IMR-90 (cell line): ENCODE results near the gene CSNK1D. TPM values are rescaled to one million over a fixed set of nuclear protein-coding genes. Genes with fewer than 3 reads are reported as not detected.

ENCODE experiments used
- ATAC-seq: fragments of 200-7000 bp; cut with Tn5 transposase; 2 replicates; pipeline ENCODE4 v1.9.1; 2020; ENCODE audit warnings: low read depth, mild to moderate bottlenecking, moderate library complexity
- BruUV-seq: library from RNA; stranded (reverse); fragments of 400-500 nt; replicated peaks from 2 replicates; lab custom pipeline; 2021; lab: Mats Ljungman, UMichigan
- CTCF ChIA-PET: fragments of 300-600 bp; formaldehyde crosslinking; extraction: SDS; loops from one replicate; lab custom pipeline; 2021; ENCODE audit warnings: antibody characterized with exemption; lab: Yijun Ruan, JAX
- POLR2A ChIA-PET: fragments of 300-600 bp; sonication (Branson Sonifier 250); formaldehyde crosslinking; loops from one replicate; lab custom pipeline; 2022; ENCODE audit warnings: antibody characterized with exemption; ENCODE audit not compliant: unreplicated experiment; lab: Charles Lee
- DNase-seq: peaks from one replicate; pipeline ENCODE4 v3.0.0; 2013
- H2AFZ ChIP-seq: replicated peaks from 2 replicates; pipeline ENCODE3; 2013; ENCODE audit warnings: low read length, mild to moderate bottlenecking; ENCODE audit not compliant: poor library complexity
- H2AK5ac ChIP-seq: 2 replicates; pipeline ENCODE4 v1.6.1; 2013; ENCODE audit warnings: low read depth, low read length, inconsistent platforms
- H2AK9ac ChIP-seq: replicated peaks from 2 replicates; pipeline ENCODE3; 2013; ENCODE audit warnings: mild to moderate bottlenecking, low read depth, low read length, moderate library complexity; ENCODE audit not compliant: poor library complexity
- H2BK120ac ChIP-seq: 2 replicates; pipeline ENCODE4 v1.6.1; 2013; ENCODE audit warnings: low read depth, low read length, inconsistent platforms
- H2BK15ac ChIP-seq: 3 replicates; pipeline ENCODE4 v1.6.1; 2013; ENCODE audit warnings: low read depth, low read length, inconsistent platforms
- H2BK20ac ChIP-seq: 2 replicates; pipeline ENCODE4 v1.6.1; 2013; ENCODE audit warnings: low read depth, mild to moderate bottlenecking, inconsistent platforms, low read length, moderate library complexity
- H2BK5ac ChIP-seq: 2 replicates; pipeline ENCODE4 v1.6.1; 2013; ENCODE audit warnings: mild to moderate bottlenecking, low read depth, low read length, inconsistent platforms; ENCODE audit not compliant: poor library complexity, severe bottlenecking
- H3K14ac ChIP-seq: replicated peaks from 2 replicates; pipeline ENCODE4 v1.6.1; 2013; ENCODE audit warnings: low read depth, low read length, inconsistent platforms
- H3K18ac ChIP-seq: 2 replicates; pipeline ENCODE4 v1.6.1; 2013; ENCODE audit warnings: low read depth, low read length, control low read depth
- H3K23ac ChIP-seq: 2 replicates; pipeline ENCODE4 v1.6.1; 2013; ENCODE audit warnings: low read depth, low read length, inconsistent platforms
- H3K27ac ChIP-seq: 2 replicates; pipeline ENCODE4 v1.5.1; 2013; ENCODE audit warnings: mild to moderate bottlenecking, control low read depth, low read length; ENCODE audit not compliant: insufficient read depth
- H3K27me3 ChIP-seq: 2 replicates; pipeline ENCODE4 v1.6.1; 2013; ENCODE audit warnings: low read length; ENCODE audit not compliant: control insufficient read depth, insufficient read depth
- H3K36me3 ChIP-seq: 2 replicates; pipeline ENCODE4 v1.6.1; 2013; ENCODE audit warnings: low read length, mixed read lengths; ENCODE audit not compliant: control insufficient read depth, insufficient read depth
- H3K4ac ChIP-seq: 2 replicates; pipeline ENCODE4 v1.6.1; 2013; ENCODE audit warnings: low read depth, low read length, inconsistent platforms
- H3K4me1 ChIP-seq: 2 replicates; pipeline ENCODE4 v1.6.1; 2013; ENCODE audit warnings: low read length, mixed read lengths; ENCODE audit not compliant: control insufficient read depth, insufficient read depth
- H3K4me2 ChIP-seq: 2 replicates; pipeline ENCODE4 v1.6.1; 2013; ENCODE audit warnings: low read depth, mild to moderate bottlenecking, control low read depth, low read length, moderate library complexity
- H3K4me3 ChIP-seq: 2 replicates; pipeline ENCODE4 v1.5.1; 2013; ENCODE audit warnings: low read depth, mild to moderate bottlenecking, control low read depth, low read length, moderate library complexity; ENCODE audit not compliant: insufficient read depth
- H3K56ac ChIP-seq: 2 replicates; pipeline ENCODE4 v1.6.1; 2013; ENCODE audit warnings: low read length, inconsistent platforms; ENCODE audit not compliant: insufficient read depth; ENCODE audit errors: extremely low read depth
- H3K79me1 ChIP-seq, 2 experiments: 2 replicates each; pipeline ENCODE4 v1.6.1; 2013; ENCODE audit warnings: low read length in 2 of 2, inconsistent platforms in 1 of 2, low read depth in 1 of 2
- H3K9ac ChIP-seq: 2 replicates; pipeline ENCODE4 v1.6.1; 2013; ENCODE audit warnings: low read depth, low read length, control low read depth
- H3K9me1 ChIP-seq: 2 replicates; pipeline ENCODE4 v1.6.1; 2013; ENCODE audit warnings: low read length, inconsistent platforms; ENCODE audit not compliant: insufficient read depth
- H3K9me3 ChIP-seq: 2 replicates; pipeline ENCODE4 v1.6.1; 2013; ENCODE audit warnings: low read length; ENCODE audit not compliant: control insufficient read depth, insufficient read depth
- H4K20me1 ChIP-seq: 2 replicates; pipeline ENCODE4 v1.6.1; 2013; ENCODE audit warnings: low read length, inconsistent platforms; ENCODE audit not compliant: insufficient read depth
- H4K5ac ChIP-seq: 2 replicates; pipeline ENCODE4 v1.6.1; 2013; ENCODE audit warnings: mild to moderate bottlenecking, low read depth, low read length, control low read depth
- H4K8ac ChIP-seq, 2 experiments: 2 replicates each; pipeline ENCODE4 v1.6.1; 2013; ENCODE audit warnings: low read depth in 2 of 2, low read length in 2 of 2, control low read depth in 1 of 2, inconsistent platforms in 1 of 2
- H4K91ac ChIP-seq: 2 replicates; pipeline ENCODE4 v1.6.1; 2013; ENCODE audit warnings: low read depth, low read length, inconsistent platforms; ENCODE audit not compliant: insufficient read depth
- BHLHE40 ChIP-seq: fragments of 150-350 bp; IDR thresholded peaks from 2 replicates; pipeline ENCODE4 v1.6.1; 2016; ENCODE audit warnings: mild to moderate bottlenecking, low read depth, low read length
- CEBPB ChIP-seq: IDR thresholded peaks from 2 replicates; pipeline ENCODE4 v1.6.1; 2012; ENCODE audit warnings: low read depth, low read length, improper control_type of control experiment
- CHD1 ChIP-seq: IDR thresholded peaks from 2 replicates; pipeline ENCODE4 v1.6.1; 2012; ENCODE audit warnings: low read depth, low read length, improper control_type of control experiment
- CTCF ChIP-seq: conservative IDR thresholded peaks from 2 replicates; pipeline ENCODE4 v1.5.1; 2012; ENCODE audit warnings: mild to moderate bottlenecking, low read depth, low read length, improper control_type of control experiment
- ELK1 ChIP-seq: fragments of 150-350 bp; IDR thresholded peaks from 2 replicates; pipeline ENCODE4 v1.6.1; 2016; ENCODE audit warnings: low read depth, mild to moderate bottlenecking, low read length, moderate library complexity, borderline replicate concordance
- FOS ChIP-seq: fragments of 150-350 bp; IDR thresholded peaks from 2 replicates; pipeline ENCODE4 v1.6.1; 2016; ENCODE audit warnings: low read depth, low read length
- MAFK ChIP-seq: IDR thresholded peaks from 2 replicates; pipeline ENCODE4 v1.6.1; 2012; ENCODE audit warnings: low read depth, low read length, improper control_type of control experiment
- MAZ ChIP-seq: IDR thresholded peaks from 2 replicates; pipeline ENCODE4 v1.6.1; 2012; ENCODE audit warnings: low read depth, mild to moderate bottlenecking, low read length, improper control_type of control experiment, moderate library complexity, borderline replicate concordance
- MXI1 ChIP-seq: IDR thresholded peaks from 2 replicates; pipeline ENCODE4 v1.6.1; 2012; ENCODE audit warnings: low read depth, mild to moderate bottlenecking, low read length, moderate library complexity, borderline replicate concordance
- NFE2L2 ChIP-seq: fragments of 150-350 bp; IDR thresholded peaks from 2 replicates; pipeline ENCODE4 v1.6.1; 2016; ENCODE audit warnings: low read depth, mild to moderate bottlenecking, low read length
- POLR2A ChIP-seq: IDR thresholded peaks from 2 replicates; pipeline ENCODE4 v1.6.1; 2012; ENCODE audit warnings: mild to moderate bottlenecking, low read depth, low read length
- RAD21 ChIP-seq: IDR thresholded peaks from 2 replicates; pipeline ENCODE4 v1.6.1; 2012; ENCODE audit warnings: low read length, improper control_type of control experiment
- RCOR1 ChIP-seq: IDR thresholded peaks from 2 replicates; pipeline ENCODE4 v1.6.1; 2012; ENCODE audit warnings: mild to moderate bottlenecking, low read length, improper control_type of control experiment; ENCODE audit not compliant: insufficient replicate concordance
- RFX5 ChIP-seq: IDR thresholded peaks from 2 replicates; pipeline ENCODE4 v1.8.0; 2012; ENCODE audit warnings: low read depth, mild to moderate bottlenecking, low read length, moderate library complexity
- WGBS, 2 experiments: methylation state at CpG; one replicate each; pipeline versions ENCODE4 v1.1.5 to v1.1.7; 2013; ENCODE audit warnings: missing lambda C conversion rate in 2 of 2; ENCODE audit not compliant: insufficient read length in 1 of 2; ENCODE audit errors: extremely low coverage in 2 of 2; 5-methylcytosine and 5-hydroxymethylcytosine counted together
- dilution Hi-C: fragments of 300-500 bp; cut with HindIII; formaldehyde crosslinking; loops from one replicate; pipeline ENCODE4 v1.14.3; 2018; ENCODE audit warnings: low sequenced_read_pairs; ENCODE audit not compliant: unreplicated experiment
- in situ Hi-C: fragments of 300-500 bp; cut with MboI; formaldehyde crosslinking; loops from 3 replicates; pipeline ENCODE4 v1.14.3; 2019; ENCODE audit warnings: low sequenced_read_pairs, inconsistent platforms, mixed read lengths
- intact Hi-C: fragments of 100-400 bp; cut with micrococcal nuclease; formaldehyde crosslinking; loops from 2 replicates; pipeline ENCODE4 v1.10.0; 2022
- polyA plus RNA-seq, 3 experiments: library from polyadenylated mRNA; depleted of rRNA; stranded (reverse); fragments of >200 nt; gene quantifications; 2 replicates each; pipeline ENCODE4 v1.2.3, GENCODE V29; 2012; ENCODE audit warnings: low replicate concordance in 1 of 3
- total RNA-seq: library from RNA; depleted of rRNA; stranded (reverse); fragments of >200 nt; gene quantifications from 2 replicates; pipeline ENCODE4 v1.2.3, GENCODE V29; 2012

Gene CSNK1D
- total and polyA plus RNA-seq, 2 of the 4 experiments (the other 2 are of a cell fraction): 47.1 to 186 TPM

GRCh38 chr17:82300707-82301270 is 27.3 kb upstream of the CSNK1D start (continued):
- no peak for TF ChIP-seq RCOR1

GRCh38 chr17:82300228-82300627 is 26.7 kb upstream of the CSNK1D start:
- POLR2A ChIA-PET: no interaction called here
- no peak for ATAC-seq
- no peak for TF ChIP-seq NFE2L2
- TF ChIP-seq MXI1: no peak
- no peak for TF ChIP-seq FOS
- no peak for TF ChIP-seq RAD21
- TF ChIP-seq POLR2A: no peak
- no peak for TF ChIP-seq CEBPB
- TF ChIP-seq CHD1: no peak
- TF ChIP-seq BHLHE40: no peak
- no peak for TF ChIP-seq MAZ
- TF ChIP-seq ELK1: no peak
- TF ChIP-seq RFX5: no peak
- no peak for TF ChIP-seq MAFK
- TF ChIP-seq RCOR1: no peak
- TF ChIP-seq CTCF: no peak

More at GRCh38 chr17:82300228-82300627, 26.7 kb upstream of the CSNK1D start:
- no TSS peak for BruUV-seq
- Histone ChIP-seq H3K4ac (peak overlapping the region; percentile 31; the same call in 1 of the 2 replicates), H3K23ac (no peak overlapping the region), H3K14ac (no peak overlapping the region), H3K9me3 (no peaks in the 10 kb centered on the region), H2BK20ac (no peak overlapping the region), H3K56ac (no peak overlapping the region), H3K4me2 (no peak overlapping the region), H3K27ac (no peak overlapping the region), H2BK15ac (no peak overlapping the region), H3K4me1 (peaks cover 18% of the 10 kb centered on the region), H4K91ac (no peak overlapping the region), H4K20me1 (no peaks in the 10 kb centered on the region; the same call in 1 of the 2 replicates), H3K27me3 (no peaks in the 10 kb centered on the region; the same call in 1 of the 2 replicates), H4K5ac (no peak overlapping the region), H2AFZ (no peak overlapping the region), H2BK120ac (no peak overlapping the region), H2BK5ac (no peak overlapping the region), H3K9me1 (peaks cover 9% of the 10 kb centered on the region), H2AK9ac (no peak overlapping the region), H3K9ac (no peak overlapping the region), H3K36me3 (no peaks in the 10 kb centered on the region), H3K18ac (no peak overlapping the region), H4K8ac (no peak overlapping the region), H3K79me1 (peaks cover 0 to 6% of the 10 kb centered on the region in 2 experiments; a peak in 1 of 4 replicates), H2AK5ac (peak overlapping the region; percentile 4; the same call in 1 of the 2 replicates), H3K4me3 (no peak overlapping the region)
- in situ Hi-C loops: no loop called here
- 100% methylated on average over 2 of the region's 13 CpGs; no CpG with 5 or more reads in 1 of the 2 experiments for WGBS, 2 experiments
- CTCF ChIA-PET: interaction anchor here (0.6 to 0.7 kb wide), 2 partner anchors 13 to 45 kb away, joined by 3 to 4 read pairs; no protein-coding TSS in a partner anchor
- intact Hi-C loops: no loop called here
- no peak for DNase-seq
- dilution Hi-C loops: no loop called here
